Central memory CD8-positive, alpha-beta T cell (primary cell): ENCODE data around the gene EPHA3.

ENCODE experiments used
- ATAC-seq: fragments of 150-1000 bp; cut with Tn5 transposase; replicated peaks from 2 replicates; pipeline ENCODE4 v1.10.0; 2022; ENCODE audit warnings: mild to moderate bottlenecking, moderate FRiP score, moderate number of reproducible peaks; ENCODE audit not compliant: poor library complexity, severe bottlenecking; ENCODE audit errors: extremely low read depth
- DNase-seq, 2 donors: peaks; one replicate each; pipeline ENCODE4 v3.0.0; 2021; ENCODE audit warnings: low spot score in 2 of 2
- H3K27ac Mint-ChIP-seq: one replicate; pipeline ENCODE4 v1.8.0; 2022; ENCODE audit warnings: low read depth, mild to moderate bottlenecking, moderate library complexity, mixed read lengths
- H3K27me3 Mint-ChIP-seq: one replicate; pipeline ENCODE4 v1.8.0; 2022; ENCODE audit warnings: mixed read lengths
- H3K36me3 Mint-ChIP-seq: one replicate; pipeline ENCODE4 v1.8.0; 2022; ENCODE audit warnings: mild to moderate bottlenecking, moderate library complexity, mixed read lengths; ENCODE audit not compliant: insufficient read depth
- H3K4me1 Mint-ChIP-seq: one replicate; pipeline ENCODE4 v1.8.0; 2022; ENCODE audit warnings: mixed read lengths
- H3K4me3 Mint-ChIP-seq: one replicate; pipeline ENCODE4 v1.8.0; 2022; ENCODE audit warnings: mild to moderate bottlenecking, moderate library complexity, mixed read lengths
- H3K9me3 Mint-ChIP-seq: one replicate; pipeline ENCODE4 v1.8.0; 2022; ENCODE audit warnings: mixed read lengths

EPHA3 gene

GRCh38 chr3:89105503-89105902 lies 1.9 kb upstream of the EPHA3 start:
- no peaks in the 10 kb centered on the region for H3K27me3 Mint-ChIP-seq
- ATAC-seq (no peak), DNase-seq (no peak)
- H3K36me3 Mint-ChIP-seq: no peaks in the 10 kb centered on the region
- H3K27ac Mint-ChIP-seq: no peak overlapping the region
- H3K4me3 Mint-ChIP-seq: no peak overlapping the region
- no peaks in the 10 kb centered on the region for H3K9me3 Mint-ChIP-seq
- H3K4me1 Mint-ChIP-seq: no peaks in the 10 kb centered on the region

GRCh38 chr3:89108291-89108550 lies 800 bp downstream of the EPHA3 start:
- H3K36me3 Mint-ChIP-seq: no peaks in the 10 kb centered on the region
- ATAC-seq (no peak), DNase-seq (no peak)
- H3K9me3 Mint-ChIP-seq: no peaks in the 10 kb centered on the region
- no peak overlapping the region for H3K27ac Mint-ChIP-seq
- H3K27me3 Mint-ChIP-seq: no peaks in the 10 kb centered on the region
- H3K4me3 Mint-ChIP-seq: no peak overlapping the region
- no peaks in the 10 kb centered on the region for H3K4me1 Mint-ChIP-seq

- H3K4me3 Mint-ChIP-seq: no peak overlapping the region
- no peak overlapping the region for H3K27ac Mint-ChIP-seq
- no peak for ATAC-seq
- H3K9me3 Mint-ChIP-seq: no peaks in the 10 kb centered on the region
- no peak for DNase-seq
- H3K36me3 Mint-ChIP-seq: no peaks in the 10 kb centered on the region
- no peaks in the 10 kb centered on the region for H3K4me1 Mint-ChIP-seq
- no peaks in the 10 kb centered on the region for H3K27me3 Mint-ChIP-seq
Observed at GRCh38 chr3:89113344-89113743, 5.9 kb downstream of the EPHA3 start.

- H3K9me3 Mint-ChIP-seq: no peaks in the 10 kb centered on the region
- H3K4me3 Mint-ChIP-seq: no peak overlapping the region
- ATAC-seq (no peak), DNase-seq (no peak)
- H3K4me1 Mint-ChIP-seq: no peaks in the 10 kb centered on the region
- no peaks in the 10 kb centered on the region for H3K36me3 Mint-ChIP-seq
- no peak overlapping the region for H3K27ac Mint-ChIP-seq
- no peaks in the 10 kb centered on the region for H3K27me3 Mint-ChIP-seq
Observed at GRCh38 chr3:89113893-89114840, 6.7 kb downstream of the EPHA3 start.

GRCh38 chr3:89114841-89115223 lies 7.4 kb downstream of the EPHA3 start:
- no peaks in the 10 kb centered on the region for H3K9me3 Mint-ChIP-seq
- ATAC-seq (no peak), DNase-seq (no peak)
- no peaks in the 10 kb centered on the region for H3K4me1 Mint-ChIP-seq
- no peak overlapping the region for H3K27ac Mint-ChIP-seq
- H3K27me3 Mint-ChIP-seq: no peaks in the 10 kb centered on the region
- no peak overlapping the region for H3K4me3 Mint-ChIP-seq
- no peaks in the 10 kb centered on the region for H3K36me3 Mint-ChIP-seq

GRCh38 chr3:89116476-89116875 lies 9.1 kb downstream of the EPHA3 start:
- Mint-ChIP-seq H3K27ac (no peak overlapping the region), H3K4me1 (no peaks in the 10 kb centered on the region), H3K4me3 (no peak overlapping the region), H3K27me3 (no peaks in the 10 kb centered on the region), H3K36me3 (no peaks in the 10 kb centered on the region), H3K9me3 (no peaks in the 10 kb centered on the region)
- no peak for DNase-seq
- ATAC-seq: no peak

GRCh38 chr3:89138048-89138447 lies 30.6 kb downstream of the EPHA3 start:
- Mint-ChIP-seq H3K27me3 (no peaks in the 10 kb centered on the region), H3K4me1 (no peaks in the 10 kb centered on the region), H3K4me3 (no peak overlapping the region), H3K9me3 (peaks cover 11% of the 10 kb centered on the region), H3K27ac (no peak overlapping the region), H3K36me3 (no peaks in the 10 kb centered on the region)
- DNase-seq (no peak), ATAC-seq (no peak)

GRCh38 chr3:89139870-89140269 lies 32.4 kb downstream of the EPHA3 start:
- H3K9me3 Mint-ChIP-seq: peaks cover 11% of the 10 kb centered on the region
- H3K4me1 Mint-ChIP-seq: no peaks in the 10 kb centered on the region
- no peak overlapping the region for H3K4me3 Mint-ChIP-seq
- no peaks in the 10 kb centered on the region for H3K36me3 Mint-ChIP-seq
- no peak for DNase-seq
- H3K27me3 Mint-ChIP-seq: no peaks in the 10 kb centered on the region
- H3K27ac Mint-ChIP-seq: no peak overlapping the region
- no peak for ATAC-seq

- DNase-seq: no peak
- H3K4me3 Mint-ChIP-seq: no peak overlapping the region
- H3K27me3 Mint-ChIP-seq: no peaks in the 10 kb centered on the region
- peaks cover 12% of the 10 kb centered on the region for H3K9me3 Mint-ChIP-seq
- H3K4me1 Mint-ChIP-seq: no peaks in the 10 kb centered on the region
- H3K36me3 Mint-ChIP-seq: no peaks in the 10 kb centered on the region
- H3K27ac Mint-ChIP-seq: no peak overlapping the region
- ATAC-seq: no peak
Observed at GRCh38 chr3:89144080-89144479, 36.7 kb downstream of the EPHA3 start.

GRCh38 chr3:89145995-89146394 lies 38.6 kb downstream of the EPHA3 start:
- ATAC-seq (no peak), DNase-seq (no peak)
- no peaks in the 10 kb centered on the region for H3K27me3 Mint-ChIP-seq
- no peaks in the 10 kb centered on the region for H3K4me1 Mint-ChIP-seq
- H3K36me3 Mint-ChIP-seq: no peaks in the 10 kb centered on the region
- H3K9me3 Mint-ChIP-seq: peaks cover 9% of the 10 kb centered on the region
- no peak overlapping the region for H3K27ac Mint-ChIP-seq
- no peak overlapping the region for H3K4me3 Mint-ChIP-seq

- peaks cover 15% of the 10 kb centered on the region for H3K9me3 Mint-ChIP-seq
- H3K27me3 Mint-ChIP-seq: no peaks in the 10 kb centered on the region
- H3K27ac Mint-ChIP-seq: no peak overlapping the region
- no peak for DNase-seq
- H3K4me3 Mint-ChIP-seq: no peak overlapping the region
- H3K36me3 Mint-ChIP-seq: no peaks in the 10 kb centered on the region
- H3K4me1 Mint-ChIP-seq: no peaks in the 10 kb centered on the region
- ATAC-seq: no peak
Observed at GRCh38 chr3:89154416-89154815, 47.0 kb downstream of the EPHA3 start.

GRCh38 chr3:89155811-89156210 lies 48.4 kb downstream of the EPHA3 start:
- H3K27me3 Mint-ChIP-seq: no peaks in the 10 kb centered on the region
- ATAC-seq (no peak), DNase-seq (no peak)
- no peaks in the 10 kb centered on the region for H3K36me3 Mint-ChIP-seq
- H3K4me3 Mint-ChIP-seq: no peak overlapping the region
- no peak overlapping the region for H3K27ac Mint-ChIP-seq
- H3K4me1 Mint-ChIP-seq: no peaks in the 10 kb centered on the region
- peaks cover 15% of the 10 kb centered on the region for H3K9me3 Mint-ChIP-seq

GRCh38 chr3:89157575-89157974 lies 50.2 kb downstream of the EPHA3 start:
- Mint-ChIP-seq H3K27ac (no peak overlapping the region), H3K4me1 (no peaks in the 10 kb centered on the region), H3K36me3 (no peaks in the 10 kb centered on the region), H3K4me3 (no peak overlapping the region), H3K9me3 (peaks cover 15% of the 10 kb centered on the region), H3K27me3 (no peaks in the 10 kb centered on the region)
- ATAC-seq (no peak), DNase-seq (no peak)
